GM19351 (cell line): Measurements from ENCODE around the gene TEC.

Experiments used
- ATAC-seq: cut with Tn5 transposase; IDR thresholded peaks from one replicate; pipeline ENCODE4 v1.9.1; 2021; ENCODE audit warnings: mild to moderate bottlenecking, moderate library complexity; ENCODE audit not compliant: unreplicated experiment

Gene TEC

DNA sequence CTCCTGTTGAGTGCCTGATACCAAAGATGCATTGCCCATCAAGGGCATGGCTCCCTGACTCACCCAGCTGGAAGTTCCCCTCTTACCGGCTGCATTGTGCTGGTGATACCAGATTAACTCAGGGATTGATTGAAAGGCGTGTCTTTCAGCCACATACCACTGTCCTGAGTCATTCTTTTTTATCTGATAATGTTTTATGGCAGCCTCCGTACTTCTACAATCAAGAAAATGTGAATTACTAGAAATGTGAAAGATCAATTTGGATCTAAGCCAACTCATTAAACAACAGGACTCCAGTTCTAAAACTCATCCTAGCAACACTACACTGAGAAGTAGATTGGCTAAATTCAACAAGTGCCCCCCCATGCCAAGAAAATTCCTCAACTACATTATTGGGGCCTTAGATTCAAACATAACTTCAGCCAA is 175.6 kb downstream of the TEC start:
- no peak for ATAC-seq

DNA sequence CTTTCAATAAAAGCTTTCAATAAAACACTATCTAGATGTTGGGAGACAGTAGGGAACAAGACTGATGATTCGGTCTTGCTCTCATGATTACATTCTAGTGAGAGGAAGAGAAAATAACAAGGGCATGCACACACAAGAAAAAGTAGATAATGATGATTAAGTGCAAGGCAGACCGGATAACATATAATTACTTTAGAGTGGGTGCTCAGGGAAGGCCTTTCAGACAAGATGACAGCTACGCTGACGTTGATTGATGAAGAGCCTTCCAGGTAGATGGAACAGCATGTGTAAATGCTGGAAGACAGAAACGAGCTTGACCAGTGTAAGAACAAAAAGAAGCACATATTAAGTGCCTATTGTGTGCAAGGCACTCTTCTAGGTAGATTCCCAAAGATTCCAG is 179.0 kb downstream of the TEC start:
- ATAC-seq, result no peak

DNA sequence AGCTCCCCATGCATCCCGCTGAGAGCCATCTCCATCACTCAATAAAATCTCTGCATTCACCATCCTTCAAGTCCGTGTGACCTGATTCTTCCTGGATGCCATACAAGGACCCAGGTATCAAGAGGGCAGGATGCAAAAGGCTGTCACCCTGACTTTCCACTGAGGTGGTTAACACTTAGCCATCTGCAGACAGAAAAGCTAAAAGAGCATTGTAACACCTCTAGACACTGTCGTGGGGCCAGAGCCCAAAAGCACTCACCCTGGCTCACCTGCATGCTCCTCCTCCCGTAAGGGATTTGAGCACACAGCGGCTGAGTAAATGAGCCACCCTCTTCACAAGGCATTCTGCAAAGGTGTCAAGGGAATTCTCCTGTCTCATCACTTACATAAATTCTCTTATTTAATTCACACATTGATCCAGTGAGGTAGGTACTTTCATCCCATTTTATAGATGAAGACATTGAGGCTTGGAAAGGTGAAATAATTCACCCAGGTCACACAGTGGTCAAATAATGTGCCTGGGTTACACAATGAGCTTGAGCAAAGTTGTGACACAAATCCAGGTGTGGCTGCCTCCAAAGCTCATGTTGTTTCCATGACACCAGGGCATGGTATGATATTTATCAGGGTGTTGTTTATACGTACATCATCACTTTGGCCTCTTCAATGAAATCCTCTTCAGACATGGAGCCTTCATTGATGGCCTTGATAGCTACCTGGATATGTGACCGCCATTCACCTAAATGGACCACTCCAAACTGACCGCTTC is 183.6 kb downstream of the TEC start:
- no peak for ATAC-seq
